Kidney tubule cell (primary cell): ENCODE data around the gene JADE2.

Experiments
- DNase-seq: peaks from one replicate; pipeline ENCODE4 v3.0.0-alpha.2; 2018; ENCODE audit warnings: low spot score

The JADE2 gene

DNA sequence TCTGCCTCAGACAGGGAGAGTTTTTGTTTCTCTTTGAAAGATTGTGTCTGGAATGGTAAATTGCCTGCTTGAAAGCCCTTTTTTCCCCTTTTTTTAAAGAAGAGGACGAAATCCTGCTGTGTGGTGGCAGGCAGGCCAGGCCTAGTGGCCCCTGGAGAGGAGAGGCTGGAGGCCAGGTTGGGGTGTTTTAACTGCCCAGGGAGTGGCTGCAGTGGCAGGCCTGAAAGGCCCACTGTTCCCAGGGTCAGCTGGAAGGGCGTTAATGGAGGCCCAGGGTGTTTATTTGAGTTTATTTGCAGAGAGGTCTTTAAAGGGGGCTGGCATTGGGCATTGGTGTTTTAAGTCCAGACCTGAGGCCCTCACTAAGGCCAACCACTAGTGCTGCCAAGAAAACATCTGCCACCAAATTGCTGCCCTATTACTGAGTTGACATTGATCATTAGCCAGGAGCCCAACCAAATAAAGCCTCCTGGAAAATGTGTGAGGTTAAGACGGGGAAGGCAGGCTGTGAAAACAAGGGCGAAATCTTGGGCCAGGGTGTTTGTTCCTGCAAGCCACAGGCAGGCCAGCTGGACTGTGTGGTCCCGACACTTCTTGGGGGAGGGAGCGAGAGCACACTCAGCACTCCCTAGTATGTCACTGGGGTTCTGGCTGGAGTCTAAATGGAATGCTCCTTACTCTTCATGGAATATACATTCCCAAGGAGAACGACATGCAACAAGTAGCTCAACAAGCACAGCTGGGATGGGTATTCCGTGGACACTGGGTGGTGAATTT lies 5.0 kb downstream of the JADE2 start:
- no peak for DNase-seq

DNA sequence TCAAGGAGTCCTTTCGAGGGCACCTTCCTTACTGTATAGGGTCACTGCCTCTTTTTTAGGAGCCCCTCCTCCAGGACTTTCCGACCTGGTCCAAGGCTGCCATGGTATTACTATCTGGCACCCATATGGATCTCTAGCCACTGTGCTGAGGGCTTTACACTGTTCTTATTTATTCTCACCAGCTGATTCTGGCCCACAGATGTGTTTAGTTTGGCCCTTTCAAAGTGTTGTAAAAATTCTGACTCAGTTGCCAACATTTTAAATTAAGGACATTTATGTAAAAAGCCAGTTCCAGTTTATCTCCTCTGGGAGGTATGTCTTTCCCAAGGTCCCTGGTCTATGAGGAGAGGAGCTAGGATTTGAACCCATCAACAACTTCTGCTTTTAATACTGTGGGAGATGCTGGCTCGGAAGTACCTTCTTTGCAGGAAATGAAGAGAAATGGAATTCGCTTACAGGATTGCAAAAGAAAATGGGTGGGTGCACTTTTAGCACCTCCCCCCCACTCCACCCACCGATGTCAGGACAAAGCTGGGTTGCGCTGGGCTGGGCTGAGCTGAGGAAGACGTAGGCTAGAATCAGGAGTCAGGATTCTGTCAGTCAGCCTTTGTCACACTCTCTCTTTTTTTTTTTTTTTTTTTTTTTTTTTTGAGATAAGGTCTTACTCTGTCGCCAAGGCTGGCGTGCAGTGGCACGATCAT lies 7.8 kb downstream of the JADE2 start:
- DNase-seq, result no peak

DNA sequence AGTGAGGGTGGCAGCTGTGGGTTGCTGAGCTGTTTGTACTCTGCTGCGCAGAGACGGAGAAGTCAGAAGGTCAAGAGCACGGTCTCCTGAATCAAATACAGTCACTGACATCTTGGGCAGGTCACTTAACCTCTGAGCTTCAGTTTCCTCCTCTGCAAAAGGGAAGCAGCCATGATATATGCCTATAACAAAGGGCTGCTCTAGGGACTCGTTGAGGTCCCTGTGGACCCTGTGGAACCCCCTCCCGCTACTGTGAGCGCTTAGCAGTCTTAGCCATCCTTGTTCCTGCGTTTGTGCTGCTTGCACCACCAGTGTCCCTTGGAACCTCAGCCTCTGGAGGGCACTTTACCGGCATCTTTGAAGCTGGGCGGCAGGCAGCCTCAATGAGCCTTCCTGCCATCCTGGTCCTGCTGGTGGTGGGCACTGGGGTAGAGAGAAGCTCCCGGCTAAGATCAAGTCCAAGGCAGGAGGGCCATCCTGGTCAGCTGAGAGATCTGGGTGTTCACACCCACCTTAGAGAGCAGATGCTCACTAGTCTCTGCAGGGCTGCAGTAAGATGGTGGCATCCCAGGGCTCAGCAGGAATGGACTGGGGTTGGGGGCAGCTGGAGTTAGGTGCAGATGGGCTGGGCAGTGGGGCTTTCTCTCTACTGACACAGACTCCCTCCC lies 8.7 kb downstream of the JADE2 start:
- DNase-seq, result no peak

DNA sequence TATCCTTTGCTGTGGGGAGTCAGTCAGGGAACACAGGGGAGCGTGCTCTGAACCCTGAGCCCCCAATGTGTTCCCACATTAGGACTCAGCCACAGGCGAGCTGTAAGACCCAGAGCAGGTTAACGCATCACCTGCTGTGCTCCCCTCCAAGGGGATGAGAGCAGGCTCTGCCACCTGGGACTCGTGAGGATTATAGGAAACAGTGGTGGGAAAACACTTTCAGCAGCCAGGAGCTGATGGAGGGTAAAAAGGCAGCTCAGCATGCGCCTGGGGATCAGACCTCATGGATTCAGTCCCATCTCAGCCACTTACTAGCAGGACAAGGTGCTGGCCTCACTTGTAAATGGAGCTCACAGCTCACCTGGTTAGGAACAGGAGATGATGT lies 9.2 kb downstream of the JADE2 start:
- DNase-seq, result no peak

DNA sequence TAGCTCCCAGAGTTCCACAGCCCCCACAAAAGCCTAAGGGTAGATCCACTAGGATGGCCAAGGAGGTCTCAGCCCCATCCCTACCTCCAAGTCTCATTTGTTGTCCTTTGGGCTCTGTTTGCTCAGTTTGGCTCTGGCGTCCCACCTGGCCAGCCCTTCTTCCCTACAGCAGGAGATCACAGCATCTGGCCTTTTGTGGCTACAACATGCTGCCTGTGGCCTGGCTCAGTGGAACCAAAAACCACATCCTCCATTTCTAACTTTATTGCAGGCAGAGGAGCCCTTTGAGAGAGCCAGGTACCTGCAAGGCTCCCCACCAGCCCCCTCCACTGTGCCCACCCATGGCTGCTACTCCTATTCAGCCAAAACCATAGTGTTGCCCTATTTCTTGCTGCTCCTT lies 11.4 kb downstream of the JADE2 start:
- no peak for DNase-seq

DNA sequence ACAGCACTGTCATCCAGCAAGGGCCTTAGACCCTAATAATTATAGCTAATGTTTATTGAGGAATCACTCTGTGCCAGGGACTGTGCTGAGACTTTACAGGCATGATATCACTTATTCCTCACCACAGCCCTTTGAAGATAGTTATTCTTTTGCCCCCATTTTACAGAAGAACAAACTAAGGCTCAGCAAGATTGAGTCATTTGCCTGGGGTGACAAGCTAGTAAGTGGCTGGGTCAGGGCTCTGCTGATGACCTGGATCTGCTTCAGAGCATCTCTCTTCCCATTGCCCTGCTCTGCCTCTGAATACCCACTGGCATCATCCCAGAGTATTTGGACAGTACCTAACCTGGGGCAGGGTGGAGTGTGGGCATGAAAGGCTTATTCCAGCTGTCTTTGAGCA lies 11.8 kb downstream of the JADE2 start:
- no peak for DNase-seq

DNA sequence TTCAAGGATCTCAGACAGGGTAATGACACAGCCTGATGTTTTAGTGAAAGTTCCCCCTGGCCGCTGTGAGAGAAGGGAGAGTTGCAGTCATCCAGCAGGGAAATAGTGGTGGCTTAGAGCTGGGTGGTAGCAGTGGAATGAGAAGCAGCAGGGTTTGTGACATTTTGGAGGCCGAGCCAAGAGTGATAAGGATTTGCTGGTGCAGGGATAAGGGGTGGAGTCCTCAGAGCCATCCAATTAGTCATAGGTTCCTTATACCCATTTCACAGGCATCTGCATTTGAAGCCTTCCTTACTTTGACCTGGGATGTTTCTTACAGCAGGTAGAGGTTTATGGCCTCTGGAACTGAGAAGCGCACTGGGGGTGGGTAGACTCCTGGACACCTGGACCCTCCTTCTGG lies 12.8 kb downstream of the JADE2 start:
- DNase-seq, result no peak

DNA sequence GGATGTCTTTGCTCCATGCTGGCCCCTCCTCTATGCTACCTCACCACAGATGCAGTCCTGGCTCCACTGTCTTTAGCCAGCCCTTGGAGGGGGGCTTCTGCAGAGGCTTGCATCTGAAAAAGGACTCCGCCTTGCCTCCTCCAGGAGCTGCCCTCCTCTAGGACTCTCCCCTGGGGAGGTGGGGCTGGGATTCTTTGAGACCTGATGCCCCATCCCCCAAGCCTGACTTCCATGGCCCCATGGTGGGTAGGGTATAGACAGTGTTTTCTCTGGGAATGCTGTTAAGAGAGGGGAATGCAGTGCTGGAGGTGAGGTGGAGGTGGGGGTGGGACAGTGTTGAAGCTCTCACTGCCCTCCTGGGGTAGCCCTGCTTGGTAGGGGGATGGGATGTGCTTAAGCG lies 14.3 kb downstream of the JADE2 start:
- DNase-seq, result no peak

DNA sequence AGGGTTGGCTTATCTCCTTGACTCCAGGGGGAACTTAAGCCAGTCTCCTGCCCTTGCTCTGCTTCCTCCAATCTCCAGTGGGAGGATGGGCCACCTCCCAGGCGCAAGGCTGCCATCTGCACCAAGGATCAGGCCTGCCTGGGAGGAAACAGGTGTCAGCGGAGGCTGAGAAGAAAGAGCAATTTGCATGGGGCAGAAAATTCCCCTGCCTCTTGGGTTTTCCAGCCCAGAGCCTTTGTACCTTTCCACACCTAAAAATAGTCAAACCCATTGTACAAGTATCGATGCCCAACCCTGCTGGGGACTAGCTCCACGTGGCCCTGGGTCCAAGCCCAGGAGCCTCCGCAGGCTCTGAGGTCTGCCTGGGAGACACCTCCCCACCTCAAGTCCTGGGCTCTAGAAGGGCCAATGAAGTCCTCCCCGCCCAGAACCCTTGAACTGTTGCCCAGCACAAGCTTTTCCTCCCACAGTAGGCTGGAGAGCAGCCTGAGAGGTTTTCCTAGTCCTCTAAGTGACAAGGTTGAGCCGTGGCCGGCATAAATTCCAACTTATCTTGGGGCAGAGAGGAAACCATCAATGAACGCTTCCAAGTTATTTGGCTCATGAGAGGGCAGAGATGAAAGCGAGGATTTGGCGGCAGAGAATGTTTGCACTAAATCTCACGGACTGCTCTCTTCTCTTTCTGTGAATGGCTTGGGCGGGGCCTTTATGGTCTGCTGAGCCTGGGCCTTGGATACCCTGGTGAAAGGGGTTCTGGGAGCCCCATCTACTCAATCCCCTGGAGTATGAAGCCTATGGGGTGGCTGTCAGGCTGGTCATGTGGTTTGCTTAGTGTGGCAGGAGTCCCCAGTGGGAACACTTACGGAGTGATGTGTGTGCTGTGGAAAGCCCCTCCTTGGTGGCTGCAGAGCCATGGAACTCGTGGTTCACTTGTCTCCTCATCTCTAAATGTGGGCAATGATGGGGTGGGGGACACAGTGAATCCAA lies 15.6 kb downstream of the JADE2 start:
- no peak for DNase-seq

DNA sequence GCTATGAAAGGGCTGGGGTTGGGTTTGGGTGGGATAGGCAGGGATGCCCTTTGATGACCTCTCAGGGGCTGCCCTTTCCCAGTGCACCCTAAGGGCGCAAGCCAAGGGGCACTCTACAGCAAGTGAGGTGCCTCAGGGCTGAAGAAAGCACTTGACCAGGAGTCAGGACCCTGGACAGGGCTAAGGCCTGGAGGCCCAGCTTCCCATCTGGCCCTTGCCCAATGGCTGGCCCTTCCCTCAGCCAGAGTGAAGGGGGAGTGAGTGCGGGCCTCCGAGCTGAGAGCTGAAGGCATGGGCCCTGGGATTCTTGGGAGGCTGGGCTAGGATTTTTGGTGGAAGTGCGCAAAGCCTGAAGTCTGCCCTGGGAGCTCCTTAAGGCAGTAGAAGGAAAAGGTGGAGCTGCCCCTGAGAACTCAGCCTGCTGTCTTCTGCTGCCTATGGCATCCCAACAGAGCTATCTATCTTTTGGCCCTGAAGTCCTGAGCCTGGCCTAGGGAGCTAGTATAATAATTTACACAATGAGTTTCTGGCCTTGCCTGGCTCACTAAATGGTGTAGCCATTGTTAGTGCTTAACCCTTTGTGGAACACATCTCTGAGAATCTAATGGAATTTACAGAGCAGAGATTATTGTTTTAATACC lies 16.4 kb downstream of the JADE2 start:
- DNase-seq, result no peak

DNA sequence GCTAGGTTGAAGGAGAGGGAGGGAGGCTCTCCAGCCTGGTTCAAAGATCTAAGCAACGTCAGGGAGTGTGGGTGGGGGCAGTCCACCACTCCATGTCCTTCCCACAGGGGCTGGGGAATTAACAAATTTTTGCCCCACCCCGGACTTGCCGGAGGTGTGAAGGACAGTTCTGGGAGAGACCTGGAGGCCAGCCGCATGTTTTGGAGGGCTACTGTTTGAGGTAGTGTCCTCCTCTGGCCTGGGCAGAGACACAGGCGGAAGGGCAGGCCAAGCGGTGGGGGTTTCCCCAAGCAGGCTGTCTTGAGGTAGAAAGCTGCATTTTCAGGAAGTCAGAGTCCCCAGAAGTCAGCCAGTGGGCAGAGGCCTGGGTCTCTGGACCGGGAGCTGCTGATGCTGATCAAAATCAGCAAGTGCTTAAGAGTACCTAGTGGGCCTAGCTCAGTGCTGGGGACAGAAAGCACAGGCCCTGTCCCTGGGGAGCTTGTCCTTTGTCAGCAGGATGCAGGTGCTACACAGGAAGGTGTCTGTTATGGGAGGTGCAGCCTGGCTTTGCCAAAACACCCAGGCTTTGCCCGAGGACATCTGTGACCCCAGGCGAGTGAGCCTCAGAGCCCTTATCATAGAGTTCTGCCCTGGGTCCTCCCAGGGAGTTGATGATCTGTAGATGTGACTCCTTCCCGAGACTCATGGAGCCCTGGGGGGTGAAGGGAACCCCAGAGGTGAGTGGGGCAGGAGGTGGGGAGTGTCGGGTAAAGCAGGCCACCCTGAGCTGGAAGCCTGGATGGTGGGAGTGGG lies 18.5 kb downstream of the JADE2 start:
- DNase-seq, result no peak

DNA sequence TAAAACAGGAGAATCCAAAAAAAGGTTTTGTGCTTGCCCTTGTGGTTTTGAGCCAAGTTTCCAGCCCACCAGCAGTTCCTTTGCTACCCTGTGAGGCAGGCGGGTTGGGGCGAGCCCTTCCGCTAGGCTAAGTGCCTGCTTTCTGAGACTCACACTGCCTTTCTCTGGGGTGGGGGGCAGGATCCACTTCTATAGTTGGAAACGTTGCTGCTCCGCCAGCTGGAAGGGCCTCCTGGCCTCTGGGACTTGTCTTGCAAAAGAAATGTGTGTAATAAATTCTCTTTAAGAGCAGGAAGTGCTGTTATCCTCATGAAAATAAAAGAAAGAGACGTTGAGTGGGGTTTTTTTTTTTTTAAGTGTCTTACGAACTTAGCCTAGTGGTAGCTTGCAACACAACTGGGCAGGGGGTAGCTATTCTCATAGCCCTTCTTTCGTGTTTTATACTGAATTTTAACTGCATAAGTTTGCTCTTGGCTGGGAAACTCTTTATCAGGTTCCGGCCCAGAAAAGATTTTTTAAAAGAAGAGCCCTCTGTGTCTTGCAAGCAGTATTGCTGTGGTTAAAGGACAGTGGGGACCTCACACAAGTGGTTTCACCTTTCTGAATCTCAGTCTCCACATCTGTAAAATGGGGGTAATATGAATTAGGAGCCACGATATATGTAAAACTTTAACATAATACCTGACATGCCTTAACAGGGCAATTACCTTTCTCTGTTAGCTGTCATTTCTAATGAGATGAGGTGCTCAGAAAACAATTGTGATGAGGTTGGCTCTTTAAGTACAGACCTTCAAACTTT lies 19.8 kb downstream of the JADE2 start:
- DNase-seq, result no peak

DNA sequence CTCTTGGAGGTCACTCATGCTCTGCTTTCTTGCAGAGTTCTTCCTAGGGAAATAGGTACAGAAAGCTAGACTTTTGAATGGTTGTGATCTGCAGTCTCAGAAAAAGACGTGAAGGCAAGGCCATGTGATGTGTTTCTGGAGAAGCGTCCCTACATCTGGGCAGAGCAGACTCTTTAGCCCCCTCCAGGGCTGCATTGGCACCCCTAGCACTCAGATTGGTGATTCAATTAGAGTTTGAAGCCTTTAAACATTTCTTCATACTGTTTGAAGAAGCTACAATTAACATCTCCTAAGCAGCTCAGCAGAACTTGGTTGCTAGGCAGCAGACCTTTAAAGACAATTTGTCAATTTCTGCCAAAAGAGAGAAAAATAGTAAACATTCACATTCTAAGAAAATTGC lies 21.6 kb downstream of the JADE2 start:
- DNase-seq, result no peak

DNA sequence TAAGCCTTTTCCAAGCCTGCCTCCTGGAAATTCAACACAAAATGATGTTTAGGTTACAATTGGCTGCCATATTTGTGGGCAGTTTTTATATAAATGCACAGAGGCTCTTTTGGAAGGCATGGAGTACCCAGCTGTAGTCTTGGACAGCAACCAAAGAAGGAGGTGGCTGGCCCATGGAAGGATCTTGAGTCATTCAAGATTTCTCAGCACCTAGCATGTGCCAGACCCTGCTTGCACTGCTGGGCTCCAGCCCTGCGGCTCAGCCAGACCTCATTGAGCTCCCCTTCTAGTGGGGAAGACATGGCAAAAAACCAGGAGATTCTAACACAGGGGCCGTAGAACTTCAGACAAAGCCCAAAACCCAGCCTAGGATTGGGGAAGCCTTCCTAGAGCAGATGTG lies 22.1 kb downstream of the JADE2 start:
- no peak for DNase-seq

DNA sequence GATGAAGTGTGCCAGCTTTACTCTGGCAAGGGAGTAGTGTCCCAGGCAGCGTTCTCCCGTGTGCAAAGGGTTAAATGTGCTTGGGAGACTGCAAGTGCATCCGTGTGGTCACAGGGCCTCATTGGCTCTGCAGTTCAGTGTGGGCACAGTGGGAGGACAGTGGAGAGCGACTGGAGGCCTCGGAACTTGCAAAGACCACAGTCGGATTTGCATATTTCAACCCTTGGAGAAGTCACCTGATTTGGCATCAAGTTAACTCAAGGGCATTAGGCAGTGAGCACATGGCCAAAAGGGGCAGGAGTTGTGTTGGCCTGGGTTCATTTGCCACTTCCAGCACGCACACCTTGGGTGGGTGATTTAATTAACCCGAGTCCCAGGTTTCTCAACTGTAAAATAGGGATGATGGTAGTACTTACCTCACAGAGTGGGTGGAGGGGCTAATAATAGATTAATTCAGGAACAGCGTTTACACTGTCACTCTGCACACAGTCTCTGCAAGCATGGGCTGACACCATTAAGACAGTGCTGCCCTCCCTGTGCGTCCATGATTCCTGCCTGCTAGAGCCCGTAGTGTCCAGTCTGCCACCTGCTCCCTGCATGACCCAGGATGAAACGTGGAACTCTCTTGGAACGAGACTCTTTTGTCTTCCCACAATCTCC lies 22.7 kb downstream of the JADE2 start:
- no peak for DNase-seq

DNA sequence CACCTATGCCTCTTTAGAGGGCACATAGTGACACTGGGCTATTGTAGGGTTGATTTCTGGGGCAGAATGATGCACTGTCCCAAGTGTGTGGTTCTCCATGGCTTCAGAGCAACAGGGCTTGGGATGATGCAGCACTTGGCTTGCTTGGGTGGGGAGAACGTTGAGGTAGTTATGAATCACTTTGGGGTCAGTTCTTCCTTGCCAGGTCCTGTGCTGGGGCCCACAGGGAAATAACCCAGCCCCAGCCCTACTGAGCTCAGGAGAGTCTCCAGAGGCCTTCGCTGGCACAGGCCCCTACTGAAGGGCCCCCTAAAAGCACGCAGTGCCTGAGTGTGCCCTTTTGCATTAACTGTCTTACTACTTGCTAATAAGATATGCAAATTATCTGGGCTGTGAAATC lies 24.2 kb downstream of the JADE2 start:
- peak; percentile 59 for DNase-seq

DNA sequence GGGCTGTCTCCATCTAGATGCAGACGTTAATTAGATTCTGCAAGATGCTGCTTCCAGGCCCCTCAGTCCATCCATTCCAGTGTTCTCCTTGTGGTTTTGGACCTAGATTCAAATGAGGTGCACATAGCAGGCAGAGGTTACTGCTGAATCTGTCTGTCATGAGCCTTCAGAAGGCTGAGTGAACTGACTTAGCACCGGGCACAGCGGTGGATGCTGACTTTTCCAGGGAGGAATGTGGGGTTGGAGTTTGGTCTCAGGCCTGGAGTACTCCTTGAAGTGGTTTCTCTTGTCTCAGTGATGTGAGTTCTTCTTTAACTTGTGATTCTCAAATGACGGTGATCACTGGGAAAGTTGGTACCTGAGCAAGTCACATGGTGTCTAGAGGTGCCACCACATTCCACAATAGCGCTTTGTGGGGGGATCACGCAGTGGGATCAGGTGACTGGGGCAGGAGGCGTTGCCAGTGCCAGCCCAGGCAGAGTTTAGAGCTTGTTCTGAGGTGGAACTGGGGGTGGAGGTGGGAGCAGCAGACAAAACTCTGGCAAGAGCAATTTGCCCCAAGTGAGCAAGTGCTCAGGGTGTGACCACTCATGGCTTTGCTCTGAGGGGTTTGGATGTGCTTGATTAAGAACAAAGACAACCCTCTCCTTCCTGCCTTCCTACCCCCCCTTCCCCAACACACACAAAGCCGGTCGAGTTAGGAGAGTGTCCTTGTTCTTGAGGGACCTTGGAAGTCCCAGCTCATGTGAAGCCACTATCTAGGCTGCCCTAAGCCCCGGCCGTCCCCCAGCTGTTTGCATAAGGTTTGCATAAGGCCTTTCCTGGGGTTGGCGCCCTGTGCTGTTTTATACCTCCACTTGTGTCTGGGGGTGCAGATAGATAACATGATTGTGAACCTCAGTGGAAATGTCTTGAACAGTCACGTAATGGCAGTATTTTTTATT lies 25.1 kb downstream of the JADE2 start:
- peak; percentile 42 for DNase-seq

DNA sequence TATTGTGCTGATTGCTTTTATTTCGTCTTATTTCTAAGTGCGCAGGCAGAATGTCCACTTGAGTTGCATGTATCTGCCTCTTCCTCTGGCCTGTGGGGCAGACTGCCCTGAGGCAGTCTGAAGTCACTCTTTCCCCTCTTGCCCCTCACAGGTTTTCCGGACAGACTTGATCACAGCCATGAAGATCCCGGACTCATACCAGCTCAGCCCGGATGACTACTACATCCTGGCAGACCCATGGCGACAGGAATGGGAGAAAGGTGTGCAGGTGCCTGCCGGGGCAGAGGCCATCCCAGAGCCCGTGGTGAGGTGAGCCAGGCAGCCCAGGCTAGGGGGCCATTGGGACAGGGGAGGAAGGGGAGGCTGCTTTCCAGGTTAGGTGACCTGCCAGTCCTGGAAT lies 26.4 kb downstream of the JADE2 start:
- peak; percentile 48 for DNase-seq
